ENCODE data around the gene ZNF774. TPM values are rescaled to one million over a fixed set of nuclear protein-coding genes. Genes with fewer than 3 reads are reported as not detected.

The ZNF774 gene
- total RNA-seq, 1 experiment from 2014 or later, result 4.0 TPM

GRCh38 chr15:90340345-90340744 lies 11.7 kb upstream of the ZNF774 start (continued):
- no peak for TF ChIP-seq EZH2phosphoT487 (IDR thresholded peaks at IDR 0.05; ENCODE audit: borderline replicate concordance)

DNA sequence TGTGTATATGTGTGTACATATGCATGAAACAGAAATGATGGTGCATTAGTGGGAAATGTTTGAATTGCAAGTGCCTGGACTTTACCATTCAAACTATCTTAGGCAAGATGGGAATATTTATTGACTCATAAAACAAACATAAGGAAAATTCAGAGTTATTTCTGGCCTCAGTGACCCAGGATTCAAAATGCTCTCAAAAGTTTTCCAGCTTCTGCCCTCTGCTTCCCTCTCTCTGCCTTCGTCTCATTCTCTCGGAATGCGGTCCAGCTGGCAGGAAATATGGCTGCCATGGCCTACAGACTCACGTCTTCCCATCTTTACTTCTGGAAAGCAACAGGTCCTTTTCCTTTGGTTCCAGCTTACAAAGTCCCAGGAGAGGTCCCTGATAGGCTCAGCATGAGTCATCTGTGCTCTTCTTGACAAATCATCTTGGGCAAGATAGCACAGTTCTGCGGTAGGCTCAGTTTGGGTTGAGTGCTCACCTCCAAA lies 8.7 kb upstream of the ZNF774 start:
- no peaks in the 10 kb centered on the region for H3K36me3 ChIP-seq (ENCODE audit: control insufficient read depth in 1 of 2, insufficient read depth in 2 of 2, low read length in 2 of 2)
- H4K20me1 ChIP-seq (ENCODE audit: insufficient read depth), result no peaks in the 10 kb centered on the region
- no peaks in the 10 kb centered on the region for H3K9me2 ChIP-seq (ENCODE audit: insufficient read depth)
- H3K9ac ChIP-seq (ENCODE audit: low read length), result no peak overlapping the region
- H3K27me3 ChIP-seq (ENCODE audit: insufficient read depth, low read length), result no peaks in the 10 kb centered on the region
- ChIA-PET RAD21 (ENCODE audit: low non-redundant PET in 1 of 2, low total read pairs in 2 of 2, uncharacterized antibody in 2 of 2, unreplicated experiment in 2 of 2) (no interaction called here), CTCF (no interaction called here), POLR2A (no interaction called here)
- H3K9me3 ChIP-seq (ENCODE audit: control insufficient read depth in 1 of 2, insufficient read depth in 1 of 2, low read depth in 1 of 2, low read length in 2 of 2), result no peaks in the 10 kb centered on the region
- no peak overlapping the region for H2AFZ ChIP-seq (ENCODE audit: low read depth, low read length, poor library complexity, severe bottlenecking)
- ATAC-seq, result no peak
- H3K79me2 ChIP-seq (ENCODE audit: insufficient read depth, low read length), result no peaks in the 10 kb centered on the region
- no peak for DNase-seq (ENCODE audit: low read depth, low spot score)
- no TSS peak for BruUV-seq (replicated peaks)
- H3K4me2 ChIP-seq (ENCODE audit: low read length), result no peak overlapping the region
- intact Hi-C loops (cut with micrococcal nuclease), result no loop called here
- TF ChIP-seq RAD21 (IDR thresholded peaks at IDR 0.05; ENCODE audit: low read depth) (no peak), CBX3 (IDR thresholded peaks at IDR 0.05; ENCODE audit: low read depth) (no peak), ZFX (IDR thresholded peaks at IDR 0.05) (no peak), FOSL1 (IDR thresholded peaks at IDR 0.05; ENCODE audit: low read depth) (no peak), YY1 (IDR thresholded peaks at IDR 0.05; ENCODE audit: extremely low read depth, insufficient replicate concordance, low read depth, low read length) (no peak), ZNF274 (IDR thresholded peaks at IDR 0.05; ENCODE audit: low read depth, low read length) (no peak)
- TF ChIP-seq, protein P1, sequence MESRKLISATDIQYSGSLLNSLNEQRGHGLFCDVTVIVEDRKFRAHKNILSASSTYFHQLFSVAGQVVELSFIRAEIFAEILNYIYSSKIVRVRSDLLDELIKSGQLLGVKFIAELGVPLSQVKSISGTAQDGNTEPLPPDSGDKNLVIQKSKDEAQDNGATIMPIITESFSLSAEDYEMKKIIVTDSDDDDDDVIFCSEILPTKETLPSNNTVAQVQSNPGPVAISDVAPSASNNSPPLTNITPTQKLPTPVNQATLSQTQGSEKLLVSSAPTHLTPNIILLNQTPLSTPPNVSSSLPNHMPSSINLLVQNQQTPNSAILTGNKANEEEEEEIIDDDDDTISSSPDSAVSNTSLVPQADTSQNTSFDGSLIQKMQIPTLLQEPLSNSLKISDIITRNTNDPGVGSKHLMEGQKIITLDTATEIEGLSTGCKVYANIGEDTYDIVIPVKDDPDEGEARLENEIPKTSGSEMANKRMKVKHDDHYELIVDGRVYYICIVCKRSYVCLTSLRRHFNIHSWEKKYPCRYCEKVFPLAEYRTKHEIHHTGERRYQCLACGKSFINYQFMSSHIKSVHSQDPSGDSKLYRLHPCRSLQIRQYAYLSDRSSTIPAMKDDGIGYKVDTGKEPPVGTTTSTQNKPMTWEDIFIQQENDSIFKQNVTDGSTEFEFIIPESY (IDR thresholded peaks at IDR 0.05; ENCODE audit: extremely low read depth, insufficient replicate concordance, low read length), result no peak
- H3K4me3 ChIP-seq (replicated peaks in 1 of 2; ENCODE audit: low read depth in 1 of 2, low read length in 2 of 2), result no peak overlapping the region
- H3K4me1 ChIP-seq (ENCODE audit: control insufficient read depth in 1 of 2, insufficient read depth in 2 of 2, low read length in 2 of 2), result peaks cover 0 to 7% of the 10 kb centered on the region in 2 experiments; a peak in 2 of 4 replicates
- no peak overlapping the region for H3K27ac ChIP-seq (ENCODE audit: low read depth, low read length)
